H1 (cell line): ENCODE measurements around the gene ANKRD40CL.

Experiments
- CBX5 ChIP-seq: fragments of 300-800, 300-1000 bp; sonication (generic); IDR thresholded peaks from 2 replicates; pipeline ENCODE4 v1.7.1; 2016; ENCODE audit warnings: antibody characterized with exemption, low read length, low read depth
- EGR1 ChIP-seq: IDR thresholded peaks from 2 replicates; pipeline ENCODE4 v1.6.1; 2011; ENCODE audit warnings: low read depth, low read length, borderline replicate concordance
- EP300 ChIP-seq, 2 experiments: IDR thresholded peaks; 1 replicate in 1 of 2; 2 replicates in 1 of 2; pipeline ENCODE4 v1.6.1; 2011 to 2012; ENCODE audit warnings: low read depth in 2 of 2, low read length in 2 of 2, mild to moderate bottlenecking in 2 of 2, borderline replicate concordance in 1 of 2, inconsistent platforms in 1 of 2, moderate library complexity in 1 of 2
- POLR2AphosphoS5 ChIP-seq: IDR thresholded peaks from 2 replicates; pipeline ENCODE4 v1.6.1; 2011; ENCODE audit warnings: low read depth, low read length
- TF ChIP-seq, protein P1 (sequence below), 3 experiments: IDR thresholded peaks; 1 replicate in 2 of 3; 2 replicates in 1 of 3; pipeline versions ENCODE4 v1.5.1 to v1.6.1; 2011; ENCODE audit warnings: low read length in 3 of 3, mild to moderate bottlenecking in 3 of 3, inconsistent platforms in 2 of 3, low read depth in 1 of 3, moderate library complexity in 1 of 3; ENCODE audit not compliant: insufficient read depth in 1 of 3; ENCODE audit errors: control extremely low read depth in 1 of 3

GRCh38 chr17:50808888-50809287 is 41.6 kb upstream of the ANKRD40CL start:
- no peak for TF ChIP-seq CBX5
- no peak for TF ChIP-seq POLR2AphosphoS5
- no peak for TF ChIP-seq EP300 (IDR thresholded peaks at IDR 0.05; ENCODE audit: borderline replicate concordance in 1 of 2, low read depth in 2 of 2, low read length in 2 of 2)
- TF ChIP-seq, protein P1, sequence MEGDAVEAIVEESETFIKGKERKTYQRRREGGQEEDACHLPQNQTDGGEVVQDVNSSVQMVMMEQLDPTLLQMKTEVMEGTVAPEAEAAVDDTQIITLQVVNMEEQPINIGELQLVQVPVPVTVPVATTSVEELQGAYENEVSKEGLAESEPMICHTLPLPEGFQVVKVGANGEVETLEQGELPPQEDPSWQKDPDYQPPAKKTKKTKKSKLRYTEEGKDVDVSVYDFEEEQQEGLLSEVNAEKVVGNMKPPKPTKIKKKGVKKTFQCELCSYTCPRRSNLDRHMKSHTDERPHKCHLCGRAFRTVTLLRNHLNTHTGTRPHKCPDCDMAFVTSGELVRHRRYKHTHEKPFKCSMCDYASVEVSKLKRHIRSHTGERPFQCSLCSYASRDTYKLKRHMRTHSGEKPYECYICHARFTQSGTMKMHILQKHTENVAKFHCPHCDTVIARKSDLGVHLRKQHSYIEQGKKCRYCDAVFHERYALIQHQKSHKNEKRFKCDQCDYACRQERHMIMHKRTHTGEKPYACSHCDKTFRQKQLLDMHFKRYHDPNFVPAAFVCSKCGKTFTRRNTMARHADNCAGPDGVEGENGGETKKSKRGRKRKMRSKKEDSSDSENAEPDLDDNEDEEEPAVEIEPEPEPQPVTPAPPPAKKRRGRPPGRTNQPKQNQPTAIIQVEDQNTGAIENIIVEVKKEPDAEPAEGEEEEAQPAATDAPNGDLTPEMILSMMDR (IDR thresholded peaks at IDR 0.05; ENCODE audit: control extremely low read depth in 1 of 3, insufficient read depth in 1 of 3, low read depth in 1 of 3, low read length in 3 of 3), result no peak
- TF ChIP-seq EGR1, result no peak
